Activated CD4-positive, alpha-beta T cell treated with anti-CD3 and anti-CD28 coated beads, Interleukin-2, amount 10 ng/mL, durations not matched to agents 7 days and 5 days (primary cell): ENCODE measurements around the gene CDHR4. TPM values are rescaled to one million over a fixed set of nuclear protein-coding genes. Genes with fewer than 3 reads are reported as not detected.

Experiments
- CTCF ChIA-PET: fragments of 350-600 bp; sonication (Branson Sonifier 250); formaldehyde crosslinking; loops from one replicate; lab custom pipeline; 2021; ENCODE audit warnings: antibody characterized with exemption; lab: Charles Lee
- POLR2A ChIA-PET: fragments of 350-600 bp; sonication (Branson Sonifier 250); formaldehyde crosslinking; loops from one replicate; lab custom pipeline; 2021; ENCODE audit warnings: antibody characterized with exemption; lab: Charles Lee
- DNase-seq: peaks from one replicate; pipeline ENCODE4 v3.0.0-alpha.2; 2020
- H3K27ac Mint-ChIP-seq: one replicate; pipeline ENCODE4 v1.8.0; 2021; ENCODE audit warnings: mild to moderate bottlenecking, moderate library complexity, mixed read lengths
- H3K27me3 Mint-ChIP-seq: one replicate; pipeline ENCODE4 v1.8.0; 2021; ENCODE audit warnings: mixed read lengths
- H3K36me3 Mint-ChIP-seq: one replicate; pipeline ENCODE4 v1.8.0; 2021; ENCODE audit warnings: low read depth, mixed read lengths
- H3K4me1 Mint-ChIP-seq: one replicate; pipeline ENCODE4 v1.8.0; 2021; ENCODE audit warnings: mixed read lengths
- H3K4me3 Mint-ChIP-seq: one replicate; pipeline ENCODE4 v1.8.0; 2021; ENCODE audit warnings: mild to moderate bottlenecking, moderate library complexity, mixed read lengths
- H3K9me3 Mint-ChIP-seq: one replicate; pipeline ENCODE4 v1.8.0; 2021; ENCODE audit warnings: mixed read lengths
- total RNA-seq, 2 experiments: library from RNA; stranded (reverse); gene quantifications; one replicate each; pipeline ENCODE4 v1.2.3, GENCODE V29; 2021

The CDHR4 gene
- total RNA-seq, 2 experiments from 2014 or later: 0.08 TPM; not detected in 1

DNA sequence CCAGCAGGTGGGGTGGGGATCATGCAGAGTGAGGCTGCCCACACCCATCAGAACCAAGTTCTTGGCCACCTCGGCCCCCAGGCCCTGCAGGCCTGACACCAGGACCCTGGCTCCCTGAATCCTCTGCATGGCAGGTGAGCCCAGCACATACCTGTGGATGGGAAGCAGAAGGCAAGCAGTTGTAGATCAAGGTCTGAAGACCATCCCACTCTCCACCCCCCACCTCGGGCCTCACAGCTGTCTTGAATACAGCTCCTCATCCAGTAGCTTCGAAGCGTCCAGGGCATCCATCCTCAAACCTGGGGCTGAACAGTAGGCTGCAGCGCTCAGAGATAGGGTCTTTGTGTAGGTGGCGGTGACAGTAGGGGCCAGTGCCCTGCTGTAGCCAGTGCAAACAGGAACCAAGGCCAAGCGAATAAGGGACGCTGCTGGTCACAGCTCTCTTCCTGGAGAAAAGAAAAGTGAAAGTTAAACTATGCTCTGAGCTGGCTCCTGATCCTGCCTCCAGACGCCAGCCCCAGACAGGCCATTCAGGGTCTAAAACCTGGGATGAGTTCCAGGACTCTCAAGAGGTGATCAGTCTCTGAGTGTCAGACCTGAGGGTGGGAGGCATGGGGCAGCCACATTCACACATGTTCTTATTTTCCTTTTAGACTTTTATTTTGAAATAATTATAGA, 14.0 kb upstream of the CDHR4 start, which contains the start of gene UBA7:
TSS of gene UBA7 (minus strand) at position 457 of the 678 bp plus-strand sequence. CDS start at position 291, 166 bp downstream.
- peak; percentile 59 for DNase-seq
- ChIA-PET POLR2A (interaction anchor here (1.0 to 1.2 kb wide), 2 partner anchors 11 to 25 kb away, joined by 3 to 4 read pairs; partner anchors contain the start of gene INKA1), CTCF (interaction anchor here (1.0 to 3.2 kb wide), 3 partner anchors 11 to 274 kb away, joined by 3 to 20 read pairs (median 3); partner anchors contain the start of gene INKA1)
- peaks cover 30% of the 10 kb centered on the region for H3K36me3 Mint-ChIP-seq
- peaks cover 39% of the 10 kb centered on the region for H3K4me1 Mint-ChIP-seq
- H3K9me3 Mint-ChIP-seq: no peaks in the 10 kb centered on the region
- peak within 1 kb of the TSS; percentile 98 for H3K27ac Mint-ChIP-seq
- H3K4me3 Mint-ChIP-seq: peak within 1 kb of the TSS; percentile 99
- H3K27me3 Mint-ChIP-seq: no peaks in the 10 kb centered on the region

DNA sequence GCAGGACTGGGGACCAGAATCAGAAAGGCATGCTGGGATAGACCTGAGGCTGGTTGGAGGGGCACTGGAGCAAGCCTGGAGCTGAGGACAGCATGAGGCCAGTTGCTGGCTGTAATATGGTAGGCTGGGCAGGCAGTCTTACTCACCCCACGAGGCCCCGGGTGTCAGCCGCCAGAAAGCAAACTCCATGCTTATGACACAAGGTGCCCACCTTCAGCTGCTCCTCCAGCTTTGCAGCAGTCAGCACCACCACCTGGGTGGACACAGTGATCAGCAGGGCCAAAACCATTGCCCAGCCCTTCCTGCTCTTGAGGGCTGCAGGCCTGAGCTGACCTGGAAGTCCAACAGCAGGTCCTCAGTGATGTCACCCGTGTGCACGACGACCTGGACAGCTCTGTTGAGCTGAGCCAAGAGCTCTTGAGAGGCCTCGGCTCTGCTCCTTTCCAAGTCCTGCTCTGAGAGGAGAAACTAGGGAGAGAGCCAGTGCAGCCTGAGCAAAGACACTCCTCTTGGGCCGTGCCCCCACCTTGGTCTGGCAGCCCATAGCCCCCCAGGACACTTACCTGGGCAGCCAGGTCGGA, 13.3 kb upstream of the CDHR4 start:
- Mint-ChIP-seq H3K4me1 (peaks cover 44% of the 10 kb centered on the region), H3K4me3 (peak overlapping the region; percentile 99)

DNA sequence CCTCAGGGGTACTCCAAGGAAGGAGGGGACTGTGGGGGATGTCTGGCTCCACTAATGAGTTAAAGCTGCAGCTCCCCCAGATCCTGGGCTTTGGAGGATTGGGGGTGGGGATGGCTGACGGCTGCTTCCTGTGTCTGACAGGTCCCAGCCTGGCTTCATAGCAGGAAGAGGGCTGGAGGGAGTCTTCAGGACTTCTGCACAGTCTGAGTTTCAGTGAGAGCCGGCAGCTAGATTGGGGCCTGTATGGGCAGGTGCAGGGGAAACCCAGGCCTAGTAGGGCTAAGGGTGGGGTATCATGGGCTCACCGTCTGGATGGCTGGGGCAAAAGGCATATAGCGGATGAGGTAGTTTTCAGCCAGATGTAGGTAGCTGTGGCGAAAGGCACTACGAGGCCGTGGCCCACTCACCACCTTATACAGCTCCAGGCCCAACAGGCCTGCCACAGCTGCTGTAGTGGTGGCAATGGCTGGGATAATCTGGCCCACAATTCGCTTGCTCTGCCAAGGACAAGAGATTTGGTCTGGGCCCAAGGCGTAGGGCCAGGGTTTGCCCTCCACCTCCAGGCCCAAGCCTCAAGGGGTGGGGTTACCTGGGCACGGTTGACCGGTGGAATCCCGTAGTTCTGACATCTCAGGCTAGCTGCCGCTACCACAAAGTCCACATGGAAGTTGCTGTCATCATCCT, 7.9 kb upstream of the CDHR4 start:
- no peak for DNase-seq
- CTCF ChIA-PET: interaction anchor here (0.5 to 2.6 kb wide), 4 partner anchors 10 to 32 kb away, joined by 3 to 10 read pairs (median 4); no protein-coding TSS in a partner anchor
- Mint-ChIP-seq H3K9me3 (no peaks in the 10 kb centered on the region), H3K36me3 (peaks cover 36% of the 10 kb centered on the region), H3K4me3 (no peak overlapping the region), H3K4me1 (peaks cover 54% of the 10 kb centered on the region), H3K27ac (peak overlapping the region; percentile 50), H3K27me3 (no peaks in the 10 kb centered on the region)
- POLR2A ChIA-PET: no interaction called here

More for the DNA sequence above, 13.3 kb upstream of the CDHR4 start:
- ChIA-PET POLR2A (interaction anchor here (1.0 to 1.2 kb wide), 2 partner anchors 10 to 26 kb away, joined by 3 to 4 read pairs; partner anchors contain the start of gene INKA1), CTCF (interaction anchor here (1.0 to 3.2 kb wide), 6 partner anchors 10 to 274 kb away, joined by 3 to 20 read pairs (median 4); partner anchors contain the start of gene INKA1)
- Mint-ChIP-seq H3K36me3 (peaks cover 32% of the 10 kb centered on the region), H3K27ac (peak overlapping the region; percentile 98), H3K27me3 (no peaks in the 10 kb centered on the region), H3K9me3 (no peaks in the 10 kb centered on the region)
- no peak for DNase-seq

DNA sequence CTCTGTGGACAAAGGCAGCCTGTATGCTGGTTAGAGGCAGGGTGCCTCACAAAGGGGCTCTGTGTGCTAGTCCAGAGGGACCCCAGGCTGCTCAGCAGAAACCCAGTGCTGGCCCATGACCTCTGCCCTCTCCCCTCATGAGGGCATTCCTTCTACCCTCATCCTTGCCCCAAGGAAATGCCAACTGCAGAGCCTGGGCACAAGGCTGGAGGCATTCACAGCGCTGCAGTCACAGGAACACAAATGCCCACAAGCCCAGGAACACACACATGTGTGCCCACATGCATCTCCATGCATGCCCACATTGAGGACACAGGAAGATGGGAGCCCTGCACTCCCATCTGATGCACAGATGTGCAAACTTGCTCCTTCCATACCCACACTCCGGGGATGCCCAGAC, 7.2 kb upstream of the CDHR4 start:
- peaks cover 5% of the 10 kb centered on the region for H3K27me3 Mint-ChIP-seq
- no peak overlapping the region for H3K27ac Mint-ChIP-seq
- no peaks in the 10 kb centered on the region for H3K9me3 Mint-ChIP-seq
- H3K4me1 Mint-ChIP-seq: peaks cover 52% of the 10 kb centered on the region
- CTCF ChIA-PET: interaction anchor here (0.5 to 2.6 kb wide), 5 partner anchors 10 to 32 kb away, joined by 3 to 10 read pairs (median 4); no protein-coding TSS in a partner anchor
- DNase-seq: no peak
- POLR2A ChIA-PET: no interaction called here
- H3K36me3 Mint-ChIP-seq: peaks cover 32% of the 10 kb centered on the region
- no peak overlapping the region for H3K4me3 Mint-ChIP-seq

DNA sequence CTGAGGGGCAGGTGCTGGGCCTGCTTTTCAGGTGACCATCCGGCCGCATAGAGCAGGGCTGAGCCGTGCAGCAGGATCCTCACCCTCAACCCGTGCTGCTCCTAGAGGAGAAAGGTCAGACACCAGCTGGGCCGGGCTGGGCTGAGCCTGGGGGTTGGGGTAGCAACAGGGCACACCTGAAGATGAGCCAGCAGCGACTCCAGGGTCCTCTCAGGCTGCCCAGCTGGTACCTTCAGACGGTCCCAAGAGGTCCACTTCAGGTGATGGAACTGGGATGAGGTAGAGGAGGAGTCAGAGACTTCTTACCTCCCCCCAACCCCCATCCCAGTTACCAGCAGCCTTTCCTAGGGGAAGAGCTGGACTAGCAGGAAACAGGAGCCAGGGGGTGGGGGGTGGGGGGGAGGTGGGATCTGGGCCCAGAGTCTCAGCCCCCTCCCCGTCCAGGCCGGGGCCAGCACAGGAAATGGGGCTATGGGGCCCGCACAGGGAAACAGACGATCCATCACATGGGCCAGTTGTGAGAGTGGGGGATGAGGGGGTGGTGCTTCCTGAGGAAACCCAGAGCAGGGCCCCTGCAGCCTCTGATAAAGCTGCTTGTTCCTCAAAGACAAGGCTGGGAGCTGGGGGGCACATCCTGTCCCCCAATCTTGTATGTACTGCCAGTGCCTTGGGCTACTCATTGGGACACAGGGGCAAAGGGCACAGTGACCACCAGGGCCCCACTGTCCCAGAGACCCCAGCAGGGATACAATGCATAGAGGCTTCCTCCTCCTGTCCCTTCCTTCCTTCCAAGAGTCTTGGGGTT, 6.4 kb upstream of the CDHR4 start:
- H3K9me3 Mint-ChIP-seq: no peaks in the 10 kb centered on the region
- no peak overlapping the region for H3K4me3 Mint-ChIP-seq
- H3K27ac Mint-ChIP-seq: peak overlapping the region; percentile 65
- ChIA-PET CTCF (interaction anchor here (1.0 to 2.6 kb wide), 5 partner anchors 11 to 51 kb away, joined by 3 to 10 read pairs (median 4); no protein-coding TSS in a partner anchor), POLR2A (no interaction called here)
- DNase-seq: no peak
- H3K4me1 Mint-ChIP-seq: peaks cover 46% of the 10 kb centered on the region
- peaks cover 26% of the 10 kb centered on the region for H3K36me3 Mint-ChIP-seq
- H3K27me3 Mint-ChIP-seq: peaks cover 12% of the 10 kb centered on the region

DNA sequence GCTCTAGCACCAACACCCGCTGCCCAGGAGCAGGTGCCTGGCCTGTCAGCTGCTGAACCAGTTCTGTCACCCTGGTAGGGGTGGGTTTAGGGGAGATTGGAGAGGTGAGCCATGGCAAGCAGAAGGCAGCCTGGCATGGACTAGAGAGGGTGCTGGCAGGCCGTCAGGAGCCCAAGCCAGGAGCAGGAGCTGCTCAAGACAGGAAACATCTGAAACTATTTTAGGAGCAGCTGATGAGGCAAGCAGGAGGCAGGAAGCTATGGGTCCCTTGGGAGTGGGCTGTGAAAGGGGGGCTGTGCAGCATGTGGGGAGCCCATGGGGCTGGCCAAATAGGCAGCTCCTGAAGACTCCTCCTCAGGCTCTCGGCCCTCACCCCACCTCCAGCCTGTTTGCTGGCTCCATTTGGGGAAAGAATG, 5.7 kb upstream of the CDHR4 start:
- POLR2A ChIA-PET: interaction anchor here (1.0 kb wide), 1 partner anchor 34 kb away, joined by 3 read pairs; no protein-coding TSS in a partner anchor

DNA sequence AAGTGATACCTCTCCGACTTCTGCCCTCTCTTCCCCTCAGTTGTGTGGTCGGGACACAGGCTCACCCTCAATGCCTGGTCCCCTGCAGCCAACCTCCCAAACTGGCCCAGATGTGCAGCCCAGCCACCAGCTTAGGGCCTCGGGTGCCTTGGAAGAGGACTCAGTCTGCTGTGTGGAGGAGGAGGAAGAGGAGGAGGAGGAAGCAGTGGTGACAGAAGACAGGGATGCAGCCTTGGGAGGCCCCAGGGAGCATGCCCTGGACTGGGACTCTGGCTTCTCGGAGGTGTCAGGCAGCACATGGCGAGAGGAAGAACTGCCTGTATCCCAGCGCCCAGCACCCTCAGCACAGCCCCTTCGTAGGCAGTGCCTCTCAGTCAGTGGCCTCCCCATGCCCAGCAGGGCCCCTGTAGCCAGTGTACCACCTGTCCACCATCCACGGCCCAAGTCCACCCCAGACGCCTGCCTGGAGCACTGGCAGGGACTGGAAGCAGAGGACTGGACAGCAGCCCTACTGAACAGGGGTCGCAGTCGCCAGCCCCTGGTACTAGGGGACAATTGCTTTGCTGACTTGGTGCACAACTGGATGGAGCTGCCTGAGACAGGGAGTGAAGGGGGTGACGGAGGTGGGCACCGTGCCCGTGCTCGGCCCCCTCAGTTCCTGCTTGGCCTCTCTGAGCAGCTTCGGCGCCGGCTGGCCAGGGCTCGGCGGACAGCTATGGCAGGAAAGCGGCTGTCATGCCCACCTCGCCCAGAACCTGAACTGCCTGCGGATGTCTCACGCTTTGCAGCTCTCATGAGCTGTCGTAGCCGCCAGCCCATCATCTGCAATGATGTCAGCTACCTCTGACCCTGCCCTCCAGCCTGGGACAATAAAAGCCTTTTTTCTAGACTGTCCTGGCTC, 4.7 kb upstream of the CDHR4 start:
- Mint-ChIP-seq H3K36me3 (peaks cover 14% of the 10 kb centered on the region), H3K27me3 (peaks cover 14% of the 10 kb centered on the region), H3K9me3 (no peaks in the 10 kb centered on the region), H3K27ac (no peak overlapping the region), H3K4me3 (peak overlapping the region; percentile 78), H3K4me1 (peaks cover 40% of the 10 kb centered on the region)
- no peak for DNase-seq
- ChIA-PET CTCF (interaction anchor here (0.7 to 2.5 kb wide), 9 partner anchors 10 to 66 kb away, joined by 3 to 20 read pairs (median 9); partner anchors contain the start of genes IP6K1 and UBA7), POLR2A (interaction anchor here (1.0 to 1.9 kb wide), 2 partner anchors 9 to 35 kb away, joined by 3 to 4 read pairs; partner anchors contain the start of gene UBA7)

More for the DNA sequence above, 5.7 kb upstream of the CDHR4 start:
- DNase-seq: no peak
- Mint-ChIP-seq H3K27me3 (peaks cover 14% of the 10 kb centered on the region), H3K27ac (peak overlapping the region; percentile 65), H3K36me3 (peaks cover 22% of the 10 kb centered on the region), H3K4me3 (no peak overlapping the region), H3K9me3 (no peaks in the 10 kb centered on the region), H3K4me1 (peaks cover 42% of the 10 kb centered on the region)
- CTCF ChIA-PET: interaction anchor here (0.7 to 1.9 kb wide), 6 partner anchors 11 to 52 kb away, joined by 3 to 9 read pairs (median 3); partner anchors contain the start of gene IP6K1

DNA sequence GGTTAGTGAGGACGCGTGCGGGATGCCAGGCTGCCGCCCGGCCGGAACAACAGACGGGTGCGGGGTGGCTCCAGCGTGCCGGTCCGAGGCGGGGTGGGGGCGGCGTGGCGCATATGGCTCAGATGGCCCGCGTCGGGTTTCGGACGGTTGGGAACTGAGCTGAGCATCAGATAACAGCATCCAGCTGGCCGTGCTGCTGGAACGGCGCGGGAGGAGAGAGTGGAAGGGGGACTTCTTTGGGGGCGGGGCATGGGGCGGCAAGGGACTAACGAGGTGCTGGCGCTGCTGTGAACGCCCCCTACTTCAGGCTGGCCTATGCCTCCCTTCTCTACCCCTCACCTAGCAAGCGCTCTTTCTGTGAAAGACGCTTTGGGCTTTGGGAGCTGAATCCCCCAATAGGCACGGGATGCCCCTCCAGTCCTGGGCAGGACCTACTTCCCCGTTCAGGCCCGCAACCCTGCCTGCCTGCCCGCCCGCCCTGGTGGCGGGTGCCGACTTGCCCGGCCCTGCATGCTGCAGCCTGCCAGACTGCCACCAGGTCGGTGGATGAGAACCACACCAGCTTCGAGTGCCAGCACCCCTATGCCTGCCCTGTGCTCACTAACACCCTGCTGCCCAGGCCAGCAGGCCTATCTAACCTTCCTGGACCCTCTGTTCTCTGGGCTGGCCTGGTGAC, 3.9 kb upstream of the CDHR4 start:
- Mint-ChIP-seq H3K4me3 (peak overlapping the region; percentile 78), H3K4me1 (peaks cover 38% of the 10 kb centered on the region), H3K27ac (peak overlapping the region; percentile 57), H3K36me3 (peaks cover 8% of the 10 kb centered on the region), H3K27me3 (peaks cover 14% of the 10 kb centered on the region), H3K9me3 (no peaks in the 10 kb centered on the region)
- CTCF ChIA-PET: interaction anchor here (0.6 to 3.1 kb wide), 29 partner anchors 8 to 302 kb away, joined by 3 to 48 read pairs (median 5); partner anchors contain the start of genes AMIGO3, IP6K1, MON1A and UBA7
- POLR2A ChIA-PET: interaction anchor here (1.9 kb wide), 1 partner anchor 10 kb away, joined by 4 read pairs; the partner anchor contains the start of gene UBA7
- DNase-seq: peak; percentile 35

DNA sequence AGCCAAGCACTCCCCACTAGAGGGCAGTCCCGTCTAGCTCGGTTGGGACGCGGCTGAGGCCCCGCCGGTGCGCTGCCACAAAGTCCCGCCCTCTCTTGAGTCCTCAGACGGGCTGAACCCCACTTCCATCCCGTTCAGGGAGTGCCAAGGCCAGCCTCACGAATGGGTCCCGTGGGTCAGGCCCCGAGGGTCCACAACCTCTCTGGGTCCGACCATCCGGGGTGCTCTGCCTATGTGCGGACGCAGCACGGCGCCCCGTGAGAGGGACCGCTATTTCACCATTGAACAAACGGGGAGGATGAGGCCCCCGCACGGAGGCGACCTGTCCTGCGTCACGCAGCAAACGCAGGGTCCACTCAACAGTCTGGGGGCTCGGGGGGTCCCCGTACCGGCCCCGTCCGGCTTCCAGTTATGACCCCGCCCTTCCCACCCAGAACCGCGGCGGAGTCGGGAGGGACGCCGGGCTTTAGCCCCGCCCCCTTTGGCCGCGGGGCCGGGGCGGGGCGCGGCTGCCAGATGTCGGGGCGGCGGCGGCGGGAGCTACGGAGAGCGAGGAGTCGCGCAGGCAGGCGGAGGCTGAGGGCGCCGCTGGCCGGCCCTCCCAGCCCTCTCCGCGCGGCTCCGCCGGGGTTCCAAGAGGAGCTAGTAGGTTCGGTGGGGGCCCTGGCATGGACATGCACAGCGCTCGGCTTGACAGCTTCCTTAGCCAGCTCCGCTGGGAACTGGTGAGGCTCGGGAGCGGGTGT, 3.2 kb upstream of the CDHR4 start, which contains the start of gene INKA1:
TSS of gene INKA1 (plus strand) at position 543 of the 746 bp plus-strand sequence. CDS start at position 675, 132 bp downstream.
- H3K36me3 Mint-ChIP-seq: peaks cover 7% of the 10 kb centered on the region
- peak; percentile 92 for DNase-seq
- peaks cover 32% of the 10 kb centered on the region for H3K4me1 Mint-ChIP-seq
- peak within 1 kb of the TSS; percentile 62 for H3K27ac Mint-ChIP-seq
- no peaks in the 10 kb centered on the region for H3K9me3 Mint-ChIP-seq
- peak within 1 kb of the TSS; percentile 78 for H3K4me3 Mint-ChIP-seq
- ChIA-PET POLR2A (interaction anchor here (1.9 kb wide), 1 partner anchor 11 kb away, joined by 4 read pairs; the partner anchor contains the start of gene UBA7), CTCF (interaction anchor here (0.6 to 3.1 kb wide), 31 partner anchors 9 to 302 kb away, joined by 3 to 48 read pairs (median 5); partner anchors contain the start of genes AMIGO3, IP6K1, MON1A and UBA7)
- peaks cover 14% of the 10 kb centered on the region for H3K27me3 Mint-ChIP-seq
